HL-60 (cell line): Measurements from ENCODE around the gene RTEL1.

Experiments used
- CTCF ChIP-seq: IDR thresholded peaks from one replicate; pipeline ENCODE4 v1.5.1; 2011; ENCODE audit warnings: low read length, control low read depth, inconsistent platforms; ENCODE audit not compliant: insufficient read depth
- GABPA ChIP-seq: IDR thresholded peaks from 2 replicates; pipeline ENCODE4 v1.6.1; 2012; ENCODE audit warnings: low read depth
- POLR2AphosphoS5 ChIP-seq: IDR thresholded peaks from 2 replicates; pipeline ENCODE4 v1.6.1; 2012; ENCODE audit warnings: low read depth
- REST ChIP-seq: IDR thresholded peaks from 2 replicates; pipeline ENCODE4 v1.6.1; 2012; ENCODE audit warnings: low read depth; ENCODE audit not compliant: insufficient replicate concordance
- SPI1 ChIP-seq: IDR thresholded peaks from 2 replicates; pipeline ENCODE4 v1.6.1; 2012; ENCODE audit warnings: low read depth, mild to moderate bottlenecking, borderline replicate concordance

GRCh38 chr20:63636752-63637628 lies 21.1 kb upstream of the RTEL1 start:
- TF ChIP-seq CTCF (no peak), REST (no peak), POLR2AphosphoS5 (no peak), GABPA (no peak), SPI1 (no peak)
